Caco-2 (cell line): ENCODE results near the gene KLHDC7B. TPM values are rescaled to one million over a fixed set of nuclear protein-coding genes. Genes with fewer than 3 reads are reported as not detected.

Experiments
- BruUV-seq: library from RNA; stranded (reverse); fragments of 400-500 nt; replicated peaks from 2 replicates; lab custom pipeline; 2021; lab: Mats Ljungman, UMichigan
- CTCF ChIA-PET: fragments of 300-600 bp; sonication (Branson Sonifier 250); formaldehyde crosslinking; loops from one replicate; lab custom pipeline; 2022; ENCODE audit warnings: antibody characterized with exemption; lab: Charles Lee
- POLR2A ChIA-PET: fragments of 300-600 bp; sonication (Branson Sonifier 250); formaldehyde crosslinking; loops from one replicate; lab custom pipeline; 2022; ENCODE audit warnings: antibody characterized with exemption; lab: Charles Lee
- DNase-seq, 2 experiments: peaks; one replicate each; pipeline versions ENCODE4 v3.0.0 to v3.0.0-alpha.2; 2020 to 2022
- H3K27me3 ChIP-seq: replicated peaks from 2 replicates; pipeline ENCODE4 v1.6.0; 2011; ENCODE audit warnings: low read length; ENCODE audit not compliant: control insufficient read depth, insufficient read depth
- H3K36me3 ChIP-seq: 2 replicates; pipeline ENCODE4 v1.5.1; 2011; ENCODE audit warnings: low read length; ENCODE audit not compliant: control insufficient read depth, insufficient read depth
- H3K4me1 ChIP-seq: fragments of 250-450 bp; sonication (Bioruptor Pico); 2 replicates; pipeline ENCODE4 v1.5.1; 2020; ENCODE audit warnings: mild to moderate bottlenecking
- H3K4me3 ChIP-seq: 2 replicates; pipeline ENCODE4 v1.5.1; 2011; ENCODE audit warnings: low read depth, mild to moderate bottlenecking, control low read depth, low read length
- H3K9me3 ChIP-seq: fragments of 250-450 bp; sonication (Bioruptor Pico); 2 replicates; pipeline ENCODE4 v1.5.1; 2020; ENCODE audit warnings: mild to moderate bottlenecking, moderate library complexity
- H3K27ac Mint-ChIP-seq: one replicate; pipeline ENCODE4 v1.8.0; 2022; ENCODE audit warnings: mixed read lengths; ENCODE audit not compliant: unreplicated experiment
- H3K27me3 Mint-ChIP-seq: one replicate; pipeline ENCODE4 v1.8.0; 2022; ENCODE audit warnings: mixed read lengths; ENCODE audit not compliant: insufficient read depth, unreplicated experiment
- H3K36me3 Mint-ChIP-seq: one replicate; pipeline ENCODE4 v1.8.0; 2022; ENCODE audit warnings: mild to moderate bottlenecking, mixed read lengths; ENCODE audit not compliant: insufficient read depth, unreplicated experiment
- H3K4me1 Mint-ChIP-seq: one replicate; pipeline ENCODE4 v1.8.0; 2022; ENCODE audit warnings: low read depth, mixed read lengths; ENCODE audit not compliant: unreplicated experiment
- H3K4me3 Mint-ChIP-seq: one replicate; pipeline ENCODE4 v1.8.0; 2022; ENCODE audit warnings: mild to moderate bottlenecking, moderate library complexity, mixed read lengths; ENCODE audit not compliant: unreplicated experiment
- H3K9me3 Mint-ChIP-seq: one replicate; pipeline ENCODE4 v1.8.0; 2022; ENCODE audit warnings: mixed read lengths; ENCODE audit not compliant: unreplicated experiment
- intact Hi-C: fragments of 100-400 bp; cut with micrococcal nuclease; formaldehyde crosslinking; loops from one replicate; pipeline ENCODE4 v1.10.0; 2022; ENCODE audit not compliant: unreplicated experiment
- total RNA-seq: library from RNA; stranded (reverse); gene quantifications from 2 replicates; pipeline ENCODE4 v1.2.3, GENCODE V29; 2022
- TF ChIP-seq, protein P1 (sequence below), 2 experiments: fragments of 200-600 bp in 1 of 2; IDR thresholded peaks; 1 replicate in 1 of 2; 2 replicates in 1 of 2; pipeline versions ENCODE4 v1.5.1 to v1.8.0; 2011 to 2022; ENCODE audit warnings: antibody characterized with exemption in 1 of 2, control low read depth in 1 of 2, inconsistent platforms in 1 of 2, low read depth in 1 of 2, low read length in 1 of 2, mild to moderate bottlenecking in 1 of 2, moderate library complexity in 1 of 2; ENCODE audit not compliant: insufficient read depth in 1 of 2, severe bottlenecking in 1 of 2, unreplicated experiment in 1 of 2

Gene KLHDC7B
- total RNA-seq, 1 experiment from 2014 or later, result 2.0 TPM

DNA sequence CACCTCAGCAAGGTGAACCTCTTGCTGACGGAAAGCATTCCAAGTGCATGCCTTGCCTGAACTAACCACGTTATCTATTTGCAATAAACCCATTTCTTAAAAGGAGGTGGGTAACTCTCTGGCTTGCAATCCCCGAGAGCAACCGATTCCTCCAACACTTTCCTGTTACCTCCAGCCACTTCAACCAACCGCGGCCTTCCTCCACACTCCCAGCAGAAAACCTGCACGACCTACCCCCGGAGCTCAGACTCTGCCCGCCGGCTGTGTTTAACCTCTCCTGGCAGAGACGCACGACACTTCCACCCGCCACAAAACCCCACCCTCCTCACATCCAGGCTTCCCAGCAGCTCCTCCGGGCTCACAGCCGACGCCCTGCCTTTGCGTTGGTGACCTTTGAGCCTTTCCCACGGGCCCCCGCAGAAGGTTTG lies 21.0 kb upstream of the KLHDC7B start:
- Histone ChIP-seq H3K36me3 (no peaks in the 10 kb centered on the region), H3K27me3 (no peaks in the 10 kb centered on the region), H3K4me3 (peak overlapping the region; percentile 87), H3K4me1 (peaks cover 17% of the 10 kb centered on the region), H3K9me3 (no peaks in the 10 kb centered on the region)
- Mint-ChIP-seq H3K27ac (peak overlapping the region; percentile 91), H3K9me3 (no peaks in the 10 kb centered on the region), H3K4me1 (peaks cover 14% of the 10 kb centered on the region), H3K27me3 (no peaks in the 10 kb centered on the region), H3K4me3 (peak overlapping the region; percentile 89), H3K36me3 (peaks cover 51% of the 10 kb centered on the region)
- DNase-seq, result peak in 1 of 2 experiments; percentile 72
- POLR2A ChIA-PET, result interaction anchor here (0.9 to 2.5 kb wide), 3 partner anchors 10 to 39 kb away, joined by 3 to 71 read pairs (median 12); partner anchors contain the start of genes LMF2, NCAPH2 and SYCE3
- TF ChIP-seq, protein P1, sequence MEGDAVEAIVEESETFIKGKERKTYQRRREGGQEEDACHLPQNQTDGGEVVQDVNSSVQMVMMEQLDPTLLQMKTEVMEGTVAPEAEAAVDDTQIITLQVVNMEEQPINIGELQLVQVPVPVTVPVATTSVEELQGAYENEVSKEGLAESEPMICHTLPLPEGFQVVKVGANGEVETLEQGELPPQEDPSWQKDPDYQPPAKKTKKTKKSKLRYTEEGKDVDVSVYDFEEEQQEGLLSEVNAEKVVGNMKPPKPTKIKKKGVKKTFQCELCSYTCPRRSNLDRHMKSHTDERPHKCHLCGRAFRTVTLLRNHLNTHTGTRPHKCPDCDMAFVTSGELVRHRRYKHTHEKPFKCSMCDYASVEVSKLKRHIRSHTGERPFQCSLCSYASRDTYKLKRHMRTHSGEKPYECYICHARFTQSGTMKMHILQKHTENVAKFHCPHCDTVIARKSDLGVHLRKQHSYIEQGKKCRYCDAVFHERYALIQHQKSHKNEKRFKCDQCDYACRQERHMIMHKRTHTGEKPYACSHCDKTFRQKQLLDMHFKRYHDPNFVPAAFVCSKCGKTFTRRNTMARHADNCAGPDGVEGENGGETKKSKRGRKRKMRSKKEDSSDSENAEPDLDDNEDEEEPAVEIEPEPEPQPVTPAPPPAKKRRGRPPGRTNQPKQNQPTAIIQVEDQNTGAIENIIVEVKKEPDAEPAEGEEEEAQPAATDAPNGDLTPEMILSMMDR (IDR thresholded peaks at IDR 0.05; ENCODE audit: insufficient read depth in 1 of 2, low read depth in 1 of 2, low read length in 1 of 2, severe bottlenecking in 1 of 2, unreplicated experiment in 1 of 2), result no peak
- BruUV-seq, result no TSS peak
- CTCF ChIA-PET, result interaction anchor here (0.6 to 3.2 kb wide), 6 partner anchors 16 to 263 kb away, joined by 3 to 43 read pairs (median 12); partner anchors contain the start of genes LMF2, MAPK12, NCAPH2 and SYCE3
- intact Hi-C loops, result loop anchor here (5.0 kb wide), 1 partner anchor 58 kb away; the partner anchor contains the start of gene CHKB

DNA sequence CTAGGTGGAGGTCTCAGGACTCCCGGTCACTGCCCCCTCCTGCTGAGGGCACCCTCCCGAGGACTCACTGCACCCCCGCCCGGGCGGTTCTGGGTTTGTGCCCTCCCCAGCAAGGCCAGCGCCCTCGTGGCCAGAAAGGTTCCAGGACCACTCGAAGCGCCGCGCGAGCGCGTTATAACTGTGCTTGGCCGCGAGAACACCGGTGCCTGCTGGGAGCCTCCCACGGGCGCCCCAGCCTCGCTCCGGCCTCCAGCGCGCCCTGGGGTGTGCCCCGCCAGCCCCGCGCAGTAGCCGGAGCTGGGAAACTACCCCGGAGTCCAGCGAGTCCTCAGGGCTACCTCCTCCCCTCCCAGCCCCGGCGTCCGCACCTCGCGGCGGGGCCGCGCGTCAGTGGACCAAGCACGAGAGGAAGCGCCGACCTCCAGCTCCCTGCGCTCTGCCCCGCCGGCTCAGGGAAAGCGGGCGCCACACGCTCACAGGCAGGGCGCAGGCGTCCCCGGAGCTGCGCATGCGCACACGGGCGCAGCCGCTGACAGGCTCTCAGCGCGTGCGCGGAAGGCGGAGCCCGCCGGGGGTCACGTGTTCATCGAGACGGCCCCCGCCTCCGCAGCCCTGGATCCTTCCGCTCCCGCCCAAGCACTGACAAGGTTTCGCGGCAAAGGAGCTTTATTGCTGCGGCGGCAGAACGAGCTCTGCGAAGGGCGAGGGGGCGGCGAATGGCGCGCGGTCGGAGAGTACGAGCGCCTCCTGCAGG lies 20.4 kb upstream of the KLHDC7B start, which contains the start of gene SCO2:
Gene SCO2 (minus strand): TSS at position 495 of the 754 bp plus-strand sequence. CDS start 1,187 bp downstream, outside the sequence.
- Histone ChIP-seq H3K4me3 (peak within 1 kb of the TSS; percentile 87), H3K27me3 (no peaks in the 10 kb centered on the region), H3K36me3 (no peaks in the 10 kb centered on the region), H3K9me3 (no peaks in the 10 kb centered on the region), H3K4me1 (peaks cover 17% of the 10 kb centered on the region)
- no peaks in the 10 kb centered on the region for H3K27me3 Mint-ChIP-seq
- TF ChIP-seq, protein P1 (IDR thresholded peaks at IDR 0.05; ENCODE audit: insufficient read depth in 1 of 2, low read depth in 1 of 2, low read length in 1 of 2, severe bottlenecking in 1 of 2, unreplicated experiment in 1 of 2), result peak; percentile 33 to 53
- intact Hi-C loops, result loop anchor here (5.0 kb wide), 1 partner anchor 57 kb away; the partner anchor contains the start of gene CHKB
- ChIA-PET POLR2A (interaction anchor here (0.6 to 2.5 kb wide), 13 partner anchors 13 to 218 kb away, joined by 3 to 71 read pairs (median 4); partner anchors contain the start of genes ADM2, KLHDC7B, LMF2 and NCAPH2), CTCF (interaction anchor here (0.6 to 3.2 kb wide), 25 partner anchors 10 to 495 kb away, joined by 3 to 43 read pairs (median 4); partner anchors contain the start of genes ARSA, CHKB, KLHDC7B and LMF2)
- no peaks in the 10 kb centered on the region for H3K9me3 Mint-ChIP-seq
- peak within 1 kb of the TSS; percentile 89 for H3K4me3 Mint-ChIP-seq
- peak; percentile 96 to 97 for DNase-seq
- TSS peak; percentile 64 for BruUV-seq
- H3K27ac Mint-ChIP-seq, result peak within 1 kb of the TSS; percentile 91
- H3K4me1 Mint-ChIP-seq, result peaks cover 14% of the 10 kb centered on the region
- H3K36me3 Mint-ChIP-seq, result peaks cover 48% of the 10 kb centered on the region

DNA sequence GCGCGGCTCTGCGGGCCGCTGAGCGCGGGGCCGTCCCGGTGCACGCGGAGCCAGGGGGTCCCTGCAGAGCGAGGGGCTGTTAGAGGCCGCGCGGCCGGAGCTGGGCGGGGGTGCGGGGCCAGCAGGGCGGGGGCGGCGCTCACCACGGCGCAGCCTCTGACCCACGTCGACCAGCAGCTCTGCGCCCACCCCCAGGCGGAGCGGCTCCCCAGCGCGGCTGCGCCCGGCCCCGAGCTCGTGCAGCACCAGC lies 19.9 kb upstream of the KLHDC7B start:
- Histone ChIP-seq H3K36me3 (no peaks in the 10 kb centered on the region), H3K4me1 (peaks cover 17% of the 10 kb centered on the region), H3K27me3 (no peaks in the 10 kb centered on the region), H3K4me3 (peak overlapping the region; percentile 87), H3K9me3 (no peaks in the 10 kb centered on the region)
- H3K36me3 Mint-ChIP-seq, result peaks cover 48% of the 10 kb centered on the region
- intact Hi-C loops, result loop anchor here (5.0 kb wide), 1 partner anchor 57 kb away; the partner anchor contains the start of gene CHKB
- H3K27me3 Mint-ChIP-seq, result no peaks in the 10 kb centered on the region
- H3K9me3 Mint-ChIP-seq, result no peaks in the 10 kb centered on the region
- DNase-seq, result no peak
- peak overlapping the region; percentile 91 for H3K27ac Mint-ChIP-seq
- CTCF ChIA-PET, result interaction anchor here (0.6 to 3.2 kb wide), 25 partner anchors 10 to 495 kb away, joined by 3 to 43 read pairs (median 4); partner anchors contain the start of genes ARSA, CHKB, KLHDC7B and LMF2
- no TSS peak for BruUV-seq
- TF ChIP-seq, protein P1 (IDR thresholded peaks at IDR 0.05; ENCODE audit: insufficient read depth in 1 of 2, low read depth in 1 of 2, low read length in 1 of 2, severe bottlenecking in 1 of 2, unreplicated experiment in 1 of 2), result no peak
- POLR2A ChIA-PET, result interaction anchor here (0.6 to 2.5 kb wide), 13 partner anchors 12 to 219 kb away, joined by 3 to 71 read pairs (median 4); partner anchors contain the start of genes ADM2, KLHDC7B, LMF2 and NCAPH2
- H3K4me3 Mint-ChIP-seq, result peak overlapping the region; percentile 89
- peaks cover 14% of the 10 kb centered on the region for H3K4me1 Mint-ChIP-seq
